H7 (cell line): ENCODE data around the gene ID2. TPM values are rescaled to one million over a fixed set of nuclear protein-coding genes. Genes with fewer than 3 reads are reported as not detected.
"Not testable (repeated sequence)": the region's sequence is repeated elsewhere in the genome, so short reads cannot be mapped to it uniquely, and the experiment has no call there.

Experiments used
- DNase-seq: peaks from one replicate; pipeline ENCODE4 v3.0.0; 2012
- H3K27me3 ChIP-seq: 2 replicates; pipeline ENCODE4 v1.6.0; 2011; ENCODE audit warnings: mild to moderate bottlenecking, low read length; ENCODE audit not compliant: control insufficient read depth, insufficient read depth
- H3K36me3 ChIP-seq: replicated peaks from 2 replicates; pipeline ENCODE4 v1.5.1; 2011; ENCODE audit warnings: low read length; ENCODE audit not compliant: control insufficient read depth, insufficient read depth
- H3K4me3 ChIP-seq: 2 replicates; pipeline ENCODE4 v1.5.1; 2011; ENCODE audit warnings: low read depth, mild to moderate bottlenecking, control low read depth, low read length, moderate library complexity; ENCODE audit not compliant: insufficient read depth
- total RNA-seq: library from RNA; depleted of rRNA; stranded (reverse); fragments of >200 nt; shearing (Covaris generic); gene quantifications from 2 replicates; pipeline ENCODE4 v1.2.3, GENCODE V29; 2014

The ID2 gene
- total RNA-seq, 1 experiment from 2014 or later = 38.7 TPM

DNA sequence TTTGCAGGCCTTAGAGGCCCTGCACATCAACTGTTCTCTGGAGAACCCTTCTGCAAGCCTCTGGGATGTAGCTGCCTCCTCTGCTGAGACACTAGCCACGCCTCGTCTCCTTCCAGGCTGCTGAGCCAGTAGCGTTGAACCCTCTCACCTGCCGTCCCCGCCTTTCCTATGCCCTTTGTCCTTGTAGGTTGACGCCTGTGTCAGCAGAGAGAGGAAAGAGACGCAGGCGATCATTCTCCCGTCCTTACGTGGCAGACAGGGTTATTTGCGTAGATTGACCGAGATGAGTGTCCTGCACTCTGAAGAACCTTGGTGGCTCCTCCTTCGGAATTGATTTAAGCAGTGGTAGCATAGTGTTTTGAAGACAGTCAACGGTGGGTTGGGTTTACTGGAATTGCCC lies 27.8 kb downstream of the ID2 start:
- Histone ChIP-seq H3K27me3 (no peaks in the 10 kb centered on the region), H3K36me3 (no peaks in the 10 kb centered on the region), H3K4me3 (no peak overlapping the region)
- no peak for DNase-seq

DNA sequence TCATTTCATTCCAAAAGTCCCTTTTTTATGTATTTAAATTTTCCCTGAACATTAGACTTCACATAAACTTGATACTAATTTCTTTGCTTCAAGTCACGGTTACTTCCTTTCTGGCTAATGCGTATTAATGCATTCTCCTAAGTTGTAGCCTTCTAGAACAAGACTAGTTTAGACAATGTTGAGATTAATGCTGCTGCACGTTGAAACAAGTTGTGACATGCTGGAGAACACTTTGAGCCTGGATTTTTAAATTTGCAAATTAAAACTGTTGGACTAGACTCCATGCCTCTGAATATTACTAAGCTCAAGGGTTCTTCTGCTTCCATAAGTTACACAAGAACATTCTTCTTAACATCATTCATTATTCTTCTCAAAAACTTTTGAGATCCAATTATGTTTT lies 29.1 kb downstream of the ID2 start:
- Histone ChIP-seq H3K36me3 (no peaks in the 10 kb centered on the region), H3K4me3 (no peak overlapping the region), H3K27me3 (no peaks in the 10 kb centered on the region)
- no peak for DNase-seq

GRCh38 chr2:8714283-8714682 lies 32.4 kb downstream of the ID2 start:
- H3K36me3 ChIP-seq = no peaks in the 10 kb centered on the region
- no peak for DNase-seq
- no peak overlapping the region for H3K4me3 ChIP-seq
- no peaks in the 10 kb centered on the region for H3K27me3 ChIP-seq

GRCh38 chr2:8714971-8715370 lies 33.1 kb downstream of the ID2 start:
- H3K4me3 ChIP-seq = no peak overlapping the region

GRCh38 chr2:8719528-8719927 lies 37.7 kb downstream of the ID2 start:
- Histone ChIP-seq H3K4me3 (no peak overlapping the region), H3K27me3 (no peaks in the 10 kb centered on the region), H3K36me3 (no peaks in the 10 kb centered on the region)
- no peak for DNase-seq

More at GRCh38 chr2:8714971-8715370, 33.1 kb downstream of the ID2 start:
- no peak for DNase-seq
- H3K27me3 ChIP-seq = no peaks in the 10 kb centered on the region
- H3K36me3 ChIP-seq = no peaks in the 10 kb centered on the region

GRCh38 chr2:8720741-8721140 lies 38.9 kb downstream of the ID2 start:
- Histone ChIP-seq H3K4me3 (no peak overlapping the region), H3K36me3 (no peaks in the 10 kb centered on the region), H3K27me3 (no peaks in the 10 kb centered on the region)
- DNase-seq = no peak

DNA sequence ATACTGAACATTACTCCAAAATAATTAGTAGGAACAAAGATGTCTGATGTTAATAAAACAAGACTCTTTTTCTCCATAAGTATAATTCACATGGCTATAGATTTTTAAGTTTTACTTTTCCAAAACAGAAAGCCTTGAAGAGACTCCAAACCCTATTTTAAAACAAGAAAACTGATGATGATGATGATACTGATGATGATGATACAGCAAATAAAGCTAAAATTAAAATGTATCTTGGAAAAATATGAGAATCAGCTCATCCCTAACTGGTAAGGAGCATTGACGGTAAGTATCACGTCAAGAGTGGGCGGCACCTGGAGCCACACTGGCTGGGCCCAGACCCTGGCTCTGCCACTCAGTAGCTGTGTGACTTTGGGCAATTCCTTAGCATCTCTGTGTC lies 39.6 kb downstream of the ID2 start:
- no peak for DNase-seq
- H3K27me3 ChIP-seq = no peaks in the 10 kb centered on the region
- no peak overlapping the region for H3K4me3 ChIP-seq
- no peaks in the 10 kb centered on the region for H3K36me3 ChIP-seq

DNA sequence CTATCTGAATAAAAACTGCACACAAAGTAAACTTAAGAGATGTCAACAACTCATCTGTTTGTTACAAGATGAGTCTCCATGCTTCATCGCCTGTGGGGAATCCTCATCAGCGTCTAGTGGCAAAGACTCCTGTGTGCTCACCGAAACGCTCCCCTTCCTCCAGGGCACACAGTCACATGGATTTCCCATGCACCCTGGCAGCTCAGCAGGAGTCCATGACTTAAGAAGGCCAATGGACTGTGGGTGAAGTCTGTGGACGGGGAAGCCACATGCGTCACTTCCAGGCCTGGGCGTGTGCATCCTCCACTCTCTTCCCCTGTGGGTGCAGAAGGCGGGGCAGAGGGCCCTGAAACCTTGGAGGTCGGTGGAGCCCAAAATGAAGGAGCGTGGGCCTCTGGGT lies 41.1 kb downstream of the ID2 start:
- no peak for DNase-seq
- no peak overlapping the region for H3K4me3 ChIP-seq
- no peaks in the 10 kb centered on the region for H3K36me3 ChIP-seq
- H3K27me3 ChIP-seq = no peaks in the 10 kb centered on the region

DNA sequence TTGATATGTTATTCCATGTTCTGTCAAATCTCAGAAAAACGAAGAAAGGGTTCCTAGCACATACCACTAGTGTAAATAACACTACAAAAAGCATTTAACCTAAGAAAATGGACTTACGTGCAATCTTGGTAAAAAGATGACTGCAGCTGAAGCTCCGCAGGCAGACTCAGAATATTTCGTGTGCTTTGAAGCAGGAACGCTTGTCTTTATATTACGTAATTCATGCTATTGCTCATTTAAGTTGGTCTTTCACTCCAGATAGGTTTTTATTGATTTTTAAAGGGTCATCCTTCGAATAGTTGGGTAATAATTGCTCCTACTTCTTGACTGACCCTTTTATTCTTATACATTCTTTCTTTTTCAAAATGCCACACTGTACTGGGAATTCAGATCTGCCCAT lies 44.0 kb downstream of the ID2 start:
- Histone ChIP-seq H3K36me3 (peaks cover under 1% of the 10 kb centered on the region; the same call in 1 of the 2 replicates), H3K27me3 (no peaks in the 10 kb centered on the region), H3K4me3 (no peak overlapping the region)
- no peak for DNase-seq

GRCh38 chr2:8728305-8729015 lies 46.6 kb downstream of the ID2 start:
- Histone ChIP-seq H3K36me3 (peaks cover 6% of the 10 kb centered on the region), H3K27me3 (no peaks in the 10 kb centered on the region), H3K4me3 (no peak overlapping the region)
- no peak for DNase-seq

GRCh38 chr2:8729101-8729500 lies 47.2 kb downstream of the ID2 start:
- H3K36me3 ChIP-seq, H3K27me3 ChIP-seq, DNase-seq, H3K4me3 ChIP-seq: not testable (repeated sequence)

- DNase-seq = no peak
- Histone ChIP-seq H3K27me3 (no peaks in the 10 kb centered on the region), H3K4me3 (no peak overlapping the region), H3K36me3 (peaks cover 6% of the 10 kb centered on the region)
Observed at GRCh38 chr2:8729939-8730338, 48.1 kb downstream of the ID2 start.

- H3K36me3 ChIP-seq = peaks cover 6% of the 10 kb centered on the region
- no peaks in the 10 kb centered on the region for H3K27me3 ChIP-seq
- no peak overlapping the region for H3K4me3 ChIP-seq
- DNase-seq = no peak
Observed at GRCh38 chr2:8732601-8733000, 50.7 kb downstream of the ID2 start.
